Endothelial cell of umbilical vein (primary cell): Measurements from ENCODE around the gene SLC6A6. TPM values are rescaled to one million over a fixed set of nuclear protein-coding genes. Genes with fewer than 3 reads are reported as not detected.
A peak's percentile ranks its signal among the peaks of the same experiment; 100 is the strongest.

ENCODE experiments used
- BruUV-seq: library from RNA; stranded (reverse); fragments of 400-500 nt; replicated peaks from 2 replicates; lab custom pipeline; 2021; lab: Mats Ljungman, UMichigan
- CTCF ChIA-PET: fragments of 300-600, 350-600 bp; sonication (Branson Sonifier 250); formaldehyde crosslinking; loops from one replicate; lab custom pipeline; 2021; ENCODE audit warnings: antibody characterized with exemption, inconsistent platforms; lab: Charles Lee
- POLR2A ChIA-PET: fragments of 300-600, 350-600 bp; sonication (Branson Sonifier 250); formaldehyde crosslinking; loops from one replicate; lab custom pipeline; 2021; ENCODE audit warnings: antibody characterized with exemption, inconsistent platforms; lab: Charles Lee
- DNase-seq: peaks from one replicate; pipeline ENCODE4 v3.0.0-alpha.2; 2011; ENCODE audit warnings: low read depth, low spot score
- FAIRE-seq: peaks from 2 replicates; lab custom pipeline; 2011; peaks lifted over from hg19 to GRCh38; lab: Jason Lieb, UNC
- H2AFZ ChIP-seq: 2 replicates; pipeline ENCODE4 v1.6.0; 2012; ENCODE audit warnings: low read depth, low read length, control low read depth, inconsistent platforms
- H3K27ac ChIP-seq: 2 replicates; pipeline ENCODE4 v1.5.1; 2011; ENCODE audit warnings: low read depth, mild to moderate bottlenecking, control low read depth, low read length, moderate library complexity; ENCODE audit not compliant: insufficient read depth
- H3K27me3 ChIP-seq, 2 experiments: 2 replicates each; pipeline versions ENCODE4 v1.6.0 to v1.6.1; 2011; ENCODE audit warnings: low read length in 2 of 2, mixed read lengths in 1 of 2; ENCODE audit not compliant: control insufficient read depth in 2 of 2, insufficient read depth in 2 of 2
- H3K36me3 ChIP-seq, 2 experiments: 2 replicates in 1 of 2; 3 replicates in 1 of 2; pipeline ENCODE4 v1.5.1; 2011; ENCODE audit warnings: low read length in 2 of 2, mild to moderate bottlenecking in 1 of 2, moderate library complexity in 1 of 2; ENCODE audit not compliant: control insufficient read depth in 2 of 2, insufficient read depth in 2 of 2; ENCODE audit errors: extremely low read depth in 1 of 2
- H3K4me1 ChIP-seq: 3 replicates; pipeline ENCODE4 v1.5.1; 2011; ENCODE audit warnings: mild to moderate bottlenecking, low read length; ENCODE audit not compliant: control insufficient read depth, insufficient read depth; ENCODE audit errors: extremely low read depth
- H3K4me2 ChIP-seq: 2 replicates; pipeline ENCODE4 v1.6.1; 2011; ENCODE audit warnings: low read length, control low read depth, mixed read lengths; ENCODE audit not compliant: insufficient read depth
- H3K4me3 ChIP-seq, 3 experiments: fragments of 200-600 bp in 1 of 3; sonication (generic), shearing (Covaris generic) in 1 of 3; replicated peaks in 1 of 3; 2 replicates each; pipeline ENCODE4 v1.5.1; 2011 to 2016; ENCODE audit warnings: control low read depth in 3 of 3, low read length in 3 of 3, mild to moderate bottlenecking in 2 of 3, inconsistent platforms in 1 of 3, low read depth in 1 of 3, moderate library complexity in 1 of 3; ENCODE audit not compliant: insufficient read depth in 1 of 3
- H3K79me2 ChIP-seq: 2 replicates; pipeline ENCODE4 v1.6.0; 2012; ENCODE audit warnings: low read length, inconsistent platforms; ENCODE audit not compliant: control insufficient read depth, insufficient read depth
- H3K9ac ChIP-seq: replicated peaks from 2 replicates; pipeline ENCODE3; 2011; ENCODE audit warnings: low read length, control low read depth; ENCODE audit not compliant: insufficient read depth; ENCODE audit errors: extremely low read depth
- H3K9me1 ChIP-seq: replicated peaks from 3 replicates; pipeline ENCODE4 v1.6.0; 2011; ENCODE audit warnings: mild to moderate bottlenecking, low read length; ENCODE audit not compliant: control insufficient read depth, insufficient read depth; ENCODE audit errors: extremely low read depth
- H3K9me3 ChIP-seq: replicated peaks from 2 replicates; pipeline ENCODE4 v1.5.1; 2012; ENCODE audit warnings: low read length, inconsistent platforms; ENCODE audit not compliant: control insufficient read depth, insufficient read depth
- H4K20me1 ChIP-seq: replicated peaks from 2 replicates; pipeline ENCODE3; 2011; ENCODE audit warnings: mild to moderate bottlenecking, low read length; ENCODE audit not compliant: control insufficient read depth, insufficient read depth; ENCODE audit errors: extremely low read depth
- EZH2 ChIP-seq: IDR thresholded peaks from 2 replicates; pipeline ENCODE4 v1.6.1; 2012; ENCODE audit warnings: borderline replicate concordance, low read depth, mild to moderate bottlenecking, moderate library complexity, low read length, inconsistent platforms; ENCODE audit not compliant: severe bottlenecking
- FOS ChIP-seq: IDR thresholded peaks from 2 replicates; pipeline ENCODE4 v1.6.1; 2011; ENCODE audit warnings: mild to moderate bottlenecking, low read length, moderate library complexity, borderline replicate concordance; ENCODE audit not compliant: insufficient read depth
- JUN ChIP-seq: IDR thresholded peaks from 2 replicates; pipeline ENCODE4 v1.6.1; 2011; ENCODE audit warnings: borderline replicate concordance, low read depth; ENCODE audit not compliant: insufficient read length, insufficient read depth
- MYC ChIP-seq: IDR thresholded peaks from one replicate; pipeline ENCODE4 v1.6.1; 2011; ENCODE audit warnings: mild to moderate bottlenecking, low read depth, low read length
- POLR2A ChIP-seq: IDR thresholded peaks from 2 replicates; pipeline ENCODE4 v1.6.1; 2012; ENCODE audit warnings: low read depth, mild to moderate bottlenecking, control low read depth, low read length
- POLR2AphosphoS5 ChIP-seq: IDR thresholded peaks from 2 replicates; pipeline ENCODE4 v1.6.1; 2012; ENCODE audit warnings: low read depth, mild to moderate bottlenecking, control low read depth, low read length, moderate library complexity; ENCODE audit not compliant: insufficient read depth
- dilution Hi-C: fragments of 300-500 bp; cut with MboI; formaldehyde crosslinking; loops from one replicate; pipeline ENCODE4 v1.15.0; 2019; ENCODE audit warnings: low sequenced_read_pairs; ENCODE audit not compliant: extremely low pct_ligation_motif_present
- intact Hi-C: fragments of 100-400 bp; cut with micrococcal nuclease; formaldehyde crosslinking; loops from one replicate; pipeline ENCODE4 v1.10.0; 2022
- polyA plus RNA-seq, 4 experiments: library from polyadenylated mRNA; depleted of rRNA in 3 of 4; stranded (reverse) in 3 of 4; unstranded in 1 of 4; fragments of >200 nt; gene quantifications; 2 replicates each; pipeline versions ENCODE4 v1.2.1 to v1.2.3, GENCODE V29; 2011 to 2012; ENCODE audit warnings: missing spikeins in 1 of 4
- total RNA-seq: library from RNA; stranded (reverse); gene quantifications from 2 replicates; pipeline ENCODE4 v1.2.3, GENCODE V29; 2021
- TF ChIP-seq, protein P1 (sequence below): IDR thresholded peaks from 2 replicates; pipeline ENCODE4 v1.6.1; 2011; ENCODE audit not compliant: insufficient read depth, insufficient read length
- TF ChIP-seq, protein P2 (sequence below), 2 donors: IDR thresholded peaks; 1 replicate in 1 of 2; 2 replicates in 1 of 2; pipeline ENCODE4 v1.5.1; 2011; ENCODE audit warnings: low read length in 2 of 2, mild to moderate bottlenecking in 2 of 2, moderate library complexity in 2 of 2, control low read depth in 1 of 2, inconsistent platforms in 1 of 2, low read depth in 1 of 2; ENCODE audit not compliant: insufficient read depth in 1 of 2; ENCODE audit errors: extremely low read depth in 1 of 2

SLC6A6 gene
- total and polyA plus RNA-seq, 2 donors (not counting 3 experiments of a cell fraction or from before 2014, with no cell fraction given) = 25.7 to 38.0 TPM

DNA sequence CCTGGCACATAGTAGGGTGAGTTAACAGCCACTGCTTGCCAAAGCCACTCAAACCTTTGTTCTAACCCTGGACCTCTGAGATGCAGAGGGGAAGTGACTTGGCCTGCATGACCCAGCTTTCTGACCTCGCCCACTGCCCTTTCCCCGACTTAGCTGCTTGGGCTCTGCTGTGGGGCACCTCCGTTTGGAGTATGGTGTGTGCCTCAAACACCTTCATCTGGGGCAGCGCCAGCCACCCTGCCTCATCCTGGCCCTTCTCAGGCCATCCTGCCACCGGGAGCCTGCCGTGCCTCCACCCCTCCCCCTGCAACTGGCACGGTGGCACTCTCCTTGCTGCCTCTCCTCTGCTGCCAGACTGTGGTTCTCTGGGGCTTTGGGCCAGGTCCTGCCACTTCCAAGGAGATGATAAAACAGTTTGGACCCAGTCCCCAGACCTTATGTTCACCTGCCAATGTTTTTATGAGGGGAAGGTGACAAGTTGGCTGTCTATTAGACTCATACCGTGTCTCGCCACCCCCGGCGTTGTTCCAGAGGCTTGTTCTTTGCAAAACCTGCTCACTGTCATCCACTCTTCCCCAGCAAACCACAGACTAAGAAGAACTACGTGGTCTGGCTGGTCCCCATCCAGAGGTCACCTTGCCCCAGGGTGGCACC is 32.2 kb downstream of the SLC6A6 start:
- TF ChIP-seq JUN = no peak
- TF ChIP-seq FOS = no peak
- no peak for TF ChIP-seq EZH2
- TF ChIP-seq, protein P1, sequence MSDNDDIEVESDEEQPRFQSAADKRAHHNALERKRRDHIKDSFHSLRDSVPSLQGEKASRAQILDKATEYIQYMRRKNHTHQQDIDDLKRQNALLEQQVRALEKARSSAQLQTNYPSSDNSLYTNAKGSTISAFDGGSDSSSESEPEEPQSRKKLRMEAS = no peak
- no peak for TF ChIP-seq POLR2A
- no peak for TF ChIP-seq MYC
- TF ChIP-seq, protein P2, sequence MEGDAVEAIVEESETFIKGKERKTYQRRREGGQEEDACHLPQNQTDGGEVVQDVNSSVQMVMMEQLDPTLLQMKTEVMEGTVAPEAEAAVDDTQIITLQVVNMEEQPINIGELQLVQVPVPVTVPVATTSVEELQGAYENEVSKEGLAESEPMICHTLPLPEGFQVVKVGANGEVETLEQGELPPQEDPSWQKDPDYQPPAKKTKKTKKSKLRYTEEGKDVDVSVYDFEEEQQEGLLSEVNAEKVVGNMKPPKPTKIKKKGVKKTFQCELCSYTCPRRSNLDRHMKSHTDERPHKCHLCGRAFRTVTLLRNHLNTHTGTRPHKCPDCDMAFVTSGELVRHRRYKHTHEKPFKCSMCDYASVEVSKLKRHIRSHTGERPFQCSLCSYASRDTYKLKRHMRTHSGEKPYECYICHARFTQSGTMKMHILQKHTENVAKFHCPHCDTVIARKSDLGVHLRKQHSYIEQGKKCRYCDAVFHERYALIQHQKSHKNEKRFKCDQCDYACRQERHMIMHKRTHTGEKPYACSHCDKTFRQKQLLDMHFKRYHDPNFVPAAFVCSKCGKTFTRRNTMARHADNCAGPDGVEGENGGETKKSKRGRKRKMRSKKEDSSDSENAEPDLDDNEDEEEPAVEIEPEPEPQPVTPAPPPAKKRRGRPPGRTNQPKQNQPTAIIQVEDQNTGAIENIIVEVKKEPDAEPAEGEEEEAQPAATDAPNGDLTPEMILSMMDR (IDR thresholded peaks at IDR 0.05; ENCODE audit: extremely low read depth in 1 of 2, insufficient read depth in 1 of 2, low read depth in 1 of 2, low read length in 2 of 2) = no peak
- no peak for TF ChIP-seq POLR2AphosphoS5
- dilution Hi-C loops (no loop called here), intact Hi-C loops (loop anchor here (1.0 to 10.0 kb wide), 3 partner anchors 19 to 370 kb away; no protein-coding TSS in a partner anchor)
- Histone ChIP-seq H3K4me3 (no peak overlapping the region), H3K27ac (peak overlapping the region; percentile 92), H4K20me1 (no peaks in the 10 kb centered on the region), H3K36me3 (no peaks in the 10 kb centered on the region), H3K4me1 (peaks cover 69% of the 10 kb centered on the region), H3K79me2 (peaks cover 16% of the 10 kb centered on the region), H3K9ac (peak overlapping the region; percentile 77), H3K9me1 (no peaks in the 10 kb centered on the region), H3K4me2 (peak overlapping the region; percentile 44), H2AFZ (no peak overlapping the region), H3K27me3 (no peaks in the 10 kb centered on the region), H3K9me3 (no peaks in the 10 kb centered on the region)
- CTCF ChIA-PET = interaction anchor here (0.7 to 1.5 kb wide), 3 partner anchors 19 to 231 kb away, joined by 3 read pairs; no protein-coding TSS in a partner anchor
- FAIRE-seq (no peak), DNase-seq (no peak)
- TSS peak; percentile 37 for BruUV-seq
- POLR2A ChIA-PET = interaction anchor here (1.6 kb wide), 1 partner anchor 16 kb away, joined by 3 read pairs; no protein-coding TSS in a partner anchor
